H9 (cell line): ENCODE results near the gene CRPPA. TPM values are rescaled to one million over a fixed set of nuclear protein-coding genes. Genes with fewer than 3 reads are reported as not detected.

Experiments
- DNase-seq: peaks from one replicate; pipeline ENCODE4 v3.0.0-alpha.2; 2017
- H2AFZ ChIP-seq: one replicate; pipeline ENCODE4 v1.6.1; 2013; ENCODE audit warnings: mild to moderate bottlenecking, low read length, control low read depth, moderate library complexity
- H2AK5ac ChIP-seq: 2 replicates; pipeline ENCODE4 v1.6.1; 2013; ENCODE audit warnings: low read length, control low read depth, mixed read lengths; ENCODE audit not compliant: insufficient read length
- H2BK120ac ChIP-seq: one replicate; pipeline ENCODE4 v1.6.1; 2013; ENCODE audit warnings: low read depth, mild to moderate bottlenecking, low read length, control low read depth, inconsistent platforms; ENCODE audit not compliant: poor library complexity, severe bottlenecking
- H2BK12ac ChIP-seq: 2 replicates; pipeline ENCODE4 v1.6.1; 2013; ENCODE audit warnings: low read length, control low read depth, mixed read lengths, low read depth; ENCODE audit not compliant: insufficient read length
- H2BK15ac ChIP-seq: 2 replicates; pipeline ENCODE4 v1.6.1; 2013; ENCODE audit warnings: low read depth, low read length, control low read depth
- H2BK20ac ChIP-seq: one replicate; pipeline ENCODE4 v1.6.1; 2013; ENCODE audit warnings: low read depth, mild to moderate bottlenecking, low read length, control low read depth, inconsistent platforms; ENCODE audit not compliant: poor library complexity, severe bottlenecking
- H2BK5ac ChIP-seq: 2 replicates; pipeline ENCODE4 v1.6.1; 2013; ENCODE audit warnings: low read length, control low read depth, mixed read lengths; ENCODE audit not compliant: insufficient read length
- H3K14ac ChIP-seq: 2 replicates; pipeline ENCODE4 v1.6.1; 2013; ENCODE audit warnings: low read length, control low read depth; ENCODE audit not compliant: insufficient read depth
- H3K18ac ChIP-seq: 2 replicates; pipeline ENCODE4 v1.6.1; 2013; ENCODE audit warnings: low read depth, mild to moderate bottlenecking, mixed read lengths, low read length, control low read depth; ENCODE audit not compliant: insufficient read length
- H3K23ac ChIP-seq: 2 replicates; pipeline ENCODE4 v1.6.1; 2013; ENCODE audit warnings: low read length, control low read depth, mixed read lengths, low read depth; ENCODE audit not compliant: insufficient read length
- H3K23me2 ChIP-seq: 2 replicates; pipeline ENCODE4 v1.6.1; 2013; ENCODE audit warnings: low read depth, mild to moderate bottlenecking, mixed read lengths, low read length, control low read depth; ENCODE audit not compliant: insufficient read length, poor library complexity, severe bottlenecking
- H3K27ac ChIP-seq: 2 replicates; pipeline ENCODE4 v1.5.1; 2013; ENCODE audit warnings: low read length, control low read depth, mixed read lengths, low read depth; ENCODE audit not compliant: insufficient read length
- H3K27me3 ChIP-seq: 2 replicates; pipeline ENCODE4 v1.6.1; 2013; ENCODE audit warnings: low read length, control low read depth, inconsistent platforms; ENCODE audit not compliant: insufficient read depth
- H3K4ac ChIP-seq: 2 replicates; pipeline ENCODE4 v1.6.1; 2013; ENCODE audit warnings: low read depth, mild to moderate bottlenecking, control low read depth, inconsistent platforms, low read length, moderate library complexity
- H3K4me1 ChIP-seq: 2 replicates; pipeline ENCODE4 v1.6.1; 2013; ENCODE audit warnings: low read length, control low read depth, inconsistent platforms; ENCODE audit not compliant: insufficient read depth
- H3K4me2 ChIP-seq: 2 replicates; pipeline ENCODE4 v1.6.1; 2013; ENCODE audit warnings: low read length, control low read depth, mixed read lengths; ENCODE audit not compliant: insufficient read length, insufficient read depth
- H3K56ac ChIP-seq: 2 replicates; pipeline ENCODE4 v1.6.1; 2013; ENCODE audit warnings: low read depth, mild to moderate bottlenecking, mixed read lengths, low read length, control low read depth; ENCODE audit not compliant: insufficient read length
- H3K79me1 ChIP-seq: 2 replicates; pipeline ENCODE4 v1.6.1; 2013; ENCODE audit warnings: low read depth, mild to moderate bottlenecking, moderate library complexity, low read length, control low read depth, inconsistent platforms; ENCODE audit not compliant: insufficient read depth, poor library complexity, severe bottlenecking
- H3K79me2 ChIP-seq: 2 replicates; pipeline ENCODE4 v1.6.1; 2013; ENCODE audit warnings: low read length, control low read depth, inconsistent platforms; ENCODE audit not compliant: insufficient read depth
- H3K9ac ChIP-seq: 2 replicates; pipeline ENCODE4 v1.6.1; 2013; ENCODE audit warnings: low read length, control low read depth, mixed read lengths; ENCODE audit not compliant: insufficient read length; ENCODE audit errors: extremely low read depth
- H3K9me3 ChIP-seq: one replicate; pipeline ENCODE4 v1.6.1; 2013; ENCODE audit warnings: low read depth, low read length, inconsistent platforms; ENCODE audit not compliant: control insufficient read depth
- H3T11ph ChIP-seq: one replicate; pipeline ENCODE4 v1.6.1; 2013; ENCODE audit warnings: mild to moderate bottlenecking, low read length, control low read depth, inconsistent platforms
- H4K20me1 ChIP-seq: one replicate; pipeline ENCODE4 v1.6.1; 2013; ENCODE audit not compliant: control insufficient read depth, insufficient read length, insufficient read depth
- H4K5ac ChIP-seq: 2 replicates; pipeline ENCODE4 v1.6.1; 2013; ENCODE audit warnings: low read depth, mild to moderate bottlenecking, mixed read lengths, low read length, control low read depth; ENCODE audit not compliant: insufficient read length
- H4K8ac ChIP-seq: replicated peaks from 2 replicates; pipeline ENCODE4 v1.6.1; 2013; ENCODE audit warnings: low read length, control low read depth, mixed read lengths, low read depth; ENCODE audit not compliant: insufficient read length
- H4K91ac ChIP-seq: 2 replicates; pipeline ENCODE4 v1.6.1; 2013; ENCODE audit warnings: low read depth, mild to moderate bottlenecking, moderate library complexity, mixed read lengths, low read length, control low read depth; ENCODE audit not compliant: insufficient read length
- H3K27ac Mint-ChIP-seq, 3 experiments: 2 replicates in 2 of 3; 3 replicates in 1 of 3; pipeline ENCODE4 v1.8.0; 2020 to 2021; ENCODE audit warnings: mixed read lengths in 3 of 3, mild to moderate bottlenecking in 1 of 3, moderate library complexity in 1 of 3
- H3K27me3 Mint-ChIP-seq: 2 replicates; pipeline ENCODE4 v1.8.0; 2021; ENCODE audit warnings: low read depth, mild to moderate bottlenecking, moderate library complexity, mixed read lengths
- H3K36me3 Mint-ChIP-seq, 3 experiments: 2 replicates in 2 of 3; 3 replicates in 1 of 3; pipeline ENCODE4 v1.8.0; 2020 to 2021; ENCODE audit warnings: low read depth in 3 of 3, mixed read lengths in 3 of 3; ENCODE audit not compliant: insufficient read depth in 1 of 3
- H3K4me1 Mint-ChIP-seq, 2 experiments: 2 replicates each; pipeline ENCODE4 v1.8.0; 2020; ENCODE audit warnings: mixed read lengths in 2 of 2
- H3K4me3 Mint-ChIP-seq, 2 experiments: 2 replicates in 1 of 2; 3 replicates in 1 of 2; pipeline ENCODE4 v1.8.0; 2020 to 2021; ENCODE audit warnings: mild to moderate bottlenecking in 2 of 2, mixed read lengths in 2 of 2, moderate library complexity in 1 of 2
- H3K9me3 Mint-ChIP-seq, 2 experiments: 2 replicates in 1 of 2; 3 replicates in 1 of 2; pipeline ENCODE4 v1.8.0; 2020; ENCODE audit warnings: mild to moderate bottlenecking in 2 of 2, mixed read lengths in 2 of 2, moderate library complexity in 1 of 2
- WGBS: extraction: QIAGEN DNeasy Blood & Tissue Kit; methylation state at CpG from one replicate; pipeline ENCODE4 v1.1.7; 2013; ENCODE audit warnings: missing lambda C conversion rate, low lambda C conversion rate, mixed read lengths; ENCODE audit not compliant: insufficient read length; ENCODE audit errors: extremely low coverage; 5-methylcytosine and 5-hydroxymethylcytosine counted together
- total RNA-seq: library from RNA; stranded (reverse); gene quantifications from 2 replicates; pipeline ENCODE4 v1.2.1, GENCODE V29; 2021
- TF ChIP-seq, protein P1 (sequence below): fragments of 200-600 bp; sonication (generic); conservative IDR thresholded peaks from 3 replicates; pipeline ENCODE4 v1.8.0; 2021; ENCODE audit warnings: antibody characterized with exemption, mild to moderate bottlenecking

The CRPPA gene
- total RNA-seq, 1 experiment from 2014 or later, result 1.9 TPM

DNA sequence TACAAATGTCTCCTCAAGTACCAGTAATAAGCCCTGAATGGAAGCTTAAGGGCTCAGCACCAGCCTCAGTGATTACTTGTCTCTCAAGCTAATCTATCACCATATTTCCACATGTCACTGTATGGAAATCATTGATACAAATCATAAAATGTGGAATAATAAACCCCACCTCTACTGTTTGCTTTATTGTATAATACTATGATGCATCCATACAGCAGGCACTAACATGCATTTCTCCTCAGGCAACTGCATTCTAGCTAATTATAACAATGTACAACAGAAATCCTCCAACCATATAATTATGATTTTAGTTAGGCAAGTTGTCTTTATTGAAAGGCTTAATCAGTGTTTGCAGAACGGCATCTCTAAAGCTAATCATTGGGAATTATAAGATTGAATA, 26.2 kb downstream of the CRPPA start:
- H3K23ac ChIP-seq, result no peak overlapping the region
- TF ChIP-seq, protein P1, sequence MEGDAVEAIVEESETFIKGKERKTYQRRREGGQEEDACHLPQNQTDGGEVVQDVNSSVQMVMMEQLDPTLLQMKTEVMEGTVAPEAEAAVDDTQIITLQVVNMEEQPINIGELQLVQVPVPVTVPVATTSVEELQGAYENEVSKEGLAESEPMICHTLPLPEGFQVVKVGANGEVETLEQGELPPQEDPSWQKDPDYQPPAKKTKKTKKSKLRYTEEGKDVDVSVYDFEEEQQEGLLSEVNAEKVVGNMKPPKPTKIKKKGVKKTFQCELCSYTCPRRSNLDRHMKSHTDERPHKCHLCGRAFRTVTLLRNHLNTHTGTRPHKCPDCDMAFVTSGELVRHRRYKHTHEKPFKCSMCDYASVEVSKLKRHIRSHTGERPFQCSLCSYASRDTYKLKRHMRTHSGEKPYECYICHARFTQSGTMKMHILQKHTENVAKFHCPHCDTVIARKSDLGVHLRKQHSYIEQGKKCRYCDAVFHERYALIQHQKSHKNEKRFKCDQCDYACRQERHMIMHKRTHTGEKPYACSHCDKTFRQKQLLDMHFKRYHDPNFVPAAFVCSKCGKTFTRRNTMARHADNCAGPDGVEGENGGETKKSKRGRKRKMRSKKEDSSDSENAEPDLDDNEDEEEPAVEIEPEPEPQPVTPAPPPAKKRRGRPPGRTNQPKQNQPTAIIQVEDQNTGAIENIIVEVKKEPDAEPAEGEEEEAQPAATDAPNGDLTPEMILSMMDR, result no peak
- H3K27me3 Mint-ChIP-seq, result peaks cover 9% of the 10 kb centered on the region

More for the DNA sequence above, 26.2 kb downstream of the CRPPA start:
- Histone ChIP-seq H2BK5ac (no peak overlapping the region), H3K27me3 (no peaks in the 10 kb centered on the region), H3K56ac (no peak overlapping the region), H4K20me1 (no peaks in the 10 kb centered on the region), H2BK20ac (no peak overlapping the region), H3K27ac (no peak overlapping the region), H2BK12ac (no peak overlapping the region), H2BK120ac (no peak overlapping the region), H4K5ac (no peak overlapping the region), H3K4me2 (no peak overlapping the region), H3T11ph (no peak overlapping the region), H3K4ac (no peak overlapping the region), H3K18ac (no peak overlapping the region), H3K14ac (no peak overlapping the region), H2BK15ac (no peak overlapping the region), H3K79me1 (no peaks in the 10 kb centered on the region), H3K23me2 (no peaks in the 10 kb centered on the region), H3K79me2 (no peaks in the 10 kb centered on the region), H3K9ac (no peak overlapping the region), H4K8ac (no peak overlapping the region), H3K4me1 (no peaks in the 10 kb centered on the region), H2AFZ (no peak overlapping the region), H4K91ac (no peak overlapping the region), H3K9me3 (peaks cover 37% of the 10 kb centered on the region), H2AK5ac (no peak overlapping the region)
- Mint-ChIP-seq H3K9me3 (peaks cover 45 to 49% of the 10 kb centered on the region in 2 experiments), H3K4me1 (no peaks in the 10 kb centered on the region), H3K27ac (no peak overlapping the region), H3K36me3 (peaks cover 25 to 41% (median 39%) of the 10 kb centered on the region in 3 experiments), H3K4me3 (no peak overlapping the region)
- DNase-seq, result no peak
- no CpG with 5 or more reads among the region's 1 CpG for WGBS
